ENCODE data around the gene TEAD4.

- TF ChIP-seq CTCF (IDR thresholded peaks at IDR 0.05) (no peak), POLR2A (IDR thresholded peaks at IDR 0.05) (no peak)
Measured at GRCh38 chr12:3086211-3086610, 127.0 kb downstream of the TEAD4 start.
